HG03439 (cell line): ENCODE data around the gene CHST6.
"Not testable (repeated sequence)": the region's sequence is repeated elsewhere in the genome, so short reads cannot be mapped to it uniquely, and the experiment has no call there.

Experiments used
- ATAC-seq: cut with Tn5 transposase; IDR thresholded peaks from one replicate; pipeline ENCODE4 v1.9.1; 2021; ENCODE audit warnings: mild to moderate bottlenecking, moderate library complexity; ENCODE audit not compliant: unreplicated experiment

Gene CHST6

DNA sequence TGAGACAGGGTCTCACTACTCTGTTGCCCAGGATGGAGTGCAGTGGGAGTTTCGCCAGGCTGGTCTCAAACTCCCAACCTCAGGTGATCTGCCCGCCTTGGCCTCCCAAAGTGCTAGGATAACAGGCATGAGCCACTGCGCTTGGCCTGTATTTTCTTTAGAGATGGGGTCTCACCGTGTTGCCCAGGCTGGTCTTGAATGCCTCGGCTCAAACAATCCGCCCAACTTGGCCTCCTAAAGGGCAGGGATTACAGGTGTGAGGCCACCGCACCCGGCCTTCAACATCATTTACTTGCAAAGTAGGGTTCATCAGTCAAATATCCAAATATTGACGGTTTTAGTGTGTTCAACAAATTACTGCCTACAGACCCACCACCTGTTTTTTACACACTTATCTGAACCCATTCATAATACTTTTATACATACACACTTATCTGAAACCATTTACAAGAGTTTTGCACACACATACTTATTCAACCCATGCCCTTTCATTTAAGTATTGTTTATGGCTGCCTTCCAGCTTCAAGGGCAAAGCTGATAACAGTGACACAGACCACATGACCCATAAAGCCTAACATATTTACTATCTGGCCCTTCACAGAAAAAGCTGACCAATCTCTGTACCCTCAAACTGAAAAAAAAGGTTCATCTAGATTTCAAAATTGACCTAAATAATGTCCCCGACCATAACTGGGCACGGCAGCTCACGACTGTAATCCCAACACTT is 42.6 kb downstream of the CHST6 start:
- no peak for ATAC-seq

DNA sequence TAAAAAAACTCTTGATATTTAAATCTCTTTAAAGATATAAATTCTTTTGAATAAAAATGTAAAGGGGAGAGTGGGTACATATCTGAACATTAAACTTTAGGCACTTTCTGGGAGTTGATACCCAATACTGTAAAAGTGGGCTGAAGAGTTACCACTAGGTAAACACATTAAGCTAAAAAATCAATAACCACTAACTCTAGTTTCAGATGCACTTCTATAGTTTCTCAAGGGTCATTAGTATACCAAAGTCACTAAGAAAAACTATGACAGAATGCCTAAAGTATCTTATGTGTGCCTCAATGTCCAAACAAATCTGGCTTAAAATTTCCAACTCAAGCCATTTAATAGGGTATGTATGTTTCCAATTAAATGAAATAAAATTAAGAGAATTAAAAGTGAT is 48.8 kb downstream of the CHST6 start:
- no peak for ATAC-seq

DNA sequence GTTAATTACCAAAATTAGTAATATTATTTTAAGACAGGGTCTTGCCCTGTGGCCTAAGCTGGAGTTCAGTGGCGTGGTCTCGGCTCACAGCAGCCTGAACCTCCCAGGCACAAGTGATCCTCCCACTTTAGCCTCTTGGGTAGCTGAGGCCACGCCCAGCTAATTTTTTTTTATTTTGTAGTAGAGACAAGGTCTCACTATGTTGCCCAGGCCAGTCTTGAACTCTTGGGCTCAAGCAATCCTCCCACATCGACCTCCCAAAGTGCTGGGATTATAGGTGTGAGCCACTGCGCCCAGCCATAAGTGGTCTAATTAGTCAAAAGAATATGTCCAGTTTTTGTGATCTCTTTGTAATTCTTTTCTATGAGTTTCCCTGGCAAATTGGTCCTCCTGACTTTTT is 49.9 kb downstream of the CHST6 start:
- ATAC-seq: no peak

DNA sequence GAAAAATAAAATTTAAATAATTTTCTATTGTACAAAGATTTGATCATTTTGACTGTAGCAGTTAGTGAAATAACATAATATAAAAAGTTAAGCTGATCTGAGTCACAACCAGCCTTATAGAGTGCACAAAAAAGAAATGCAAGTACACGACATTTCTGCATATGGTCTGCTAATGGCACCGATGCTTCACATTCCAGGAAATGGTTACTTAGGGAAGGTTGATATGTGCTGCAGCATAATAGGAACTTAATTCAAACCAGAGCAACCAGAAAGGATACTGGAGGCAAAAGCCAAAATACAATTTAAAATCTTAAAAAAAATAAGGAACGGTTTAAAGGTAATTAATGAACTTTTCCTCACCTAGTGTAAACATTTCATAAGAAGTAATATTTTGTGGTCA is 51.9 kb downstream of the CHST6 start:
- ATAC-seq: no peak

DNA sequence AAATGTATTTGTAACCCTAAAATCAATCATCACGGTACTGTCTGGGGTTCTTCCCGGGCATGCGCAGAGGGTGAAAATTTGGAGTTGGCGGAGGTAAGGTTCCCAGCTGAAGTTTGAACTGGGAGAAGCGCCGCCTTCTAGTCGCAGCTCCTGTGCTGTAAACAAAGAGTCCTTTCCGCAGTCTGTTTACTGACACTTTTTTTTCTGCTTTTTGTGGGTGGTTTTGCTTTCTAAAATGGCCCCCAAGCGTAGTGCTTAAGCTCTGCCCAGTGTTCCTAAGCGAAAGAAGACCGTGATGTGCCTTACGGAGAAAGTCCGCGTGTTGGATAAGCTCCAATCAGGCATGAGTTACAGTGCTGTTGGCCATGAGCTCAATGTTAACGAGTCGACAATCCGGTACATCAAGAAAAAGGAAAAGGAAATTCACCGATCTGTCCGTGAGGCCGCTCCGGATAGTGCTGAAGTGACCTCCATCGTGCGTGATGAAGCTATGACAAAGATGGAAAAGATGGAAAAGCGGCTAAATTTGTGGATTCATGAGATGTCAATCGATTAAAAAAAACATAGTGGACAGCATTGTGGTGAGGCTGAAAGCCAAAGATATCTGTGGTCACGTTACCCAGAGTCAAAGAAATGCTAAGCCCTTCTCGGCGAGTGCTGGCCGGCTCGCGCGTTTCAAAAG is 61.4 kb downstream of the CHST6 start:
- peak; percentile 76 for ATAC-seq

DNA sequence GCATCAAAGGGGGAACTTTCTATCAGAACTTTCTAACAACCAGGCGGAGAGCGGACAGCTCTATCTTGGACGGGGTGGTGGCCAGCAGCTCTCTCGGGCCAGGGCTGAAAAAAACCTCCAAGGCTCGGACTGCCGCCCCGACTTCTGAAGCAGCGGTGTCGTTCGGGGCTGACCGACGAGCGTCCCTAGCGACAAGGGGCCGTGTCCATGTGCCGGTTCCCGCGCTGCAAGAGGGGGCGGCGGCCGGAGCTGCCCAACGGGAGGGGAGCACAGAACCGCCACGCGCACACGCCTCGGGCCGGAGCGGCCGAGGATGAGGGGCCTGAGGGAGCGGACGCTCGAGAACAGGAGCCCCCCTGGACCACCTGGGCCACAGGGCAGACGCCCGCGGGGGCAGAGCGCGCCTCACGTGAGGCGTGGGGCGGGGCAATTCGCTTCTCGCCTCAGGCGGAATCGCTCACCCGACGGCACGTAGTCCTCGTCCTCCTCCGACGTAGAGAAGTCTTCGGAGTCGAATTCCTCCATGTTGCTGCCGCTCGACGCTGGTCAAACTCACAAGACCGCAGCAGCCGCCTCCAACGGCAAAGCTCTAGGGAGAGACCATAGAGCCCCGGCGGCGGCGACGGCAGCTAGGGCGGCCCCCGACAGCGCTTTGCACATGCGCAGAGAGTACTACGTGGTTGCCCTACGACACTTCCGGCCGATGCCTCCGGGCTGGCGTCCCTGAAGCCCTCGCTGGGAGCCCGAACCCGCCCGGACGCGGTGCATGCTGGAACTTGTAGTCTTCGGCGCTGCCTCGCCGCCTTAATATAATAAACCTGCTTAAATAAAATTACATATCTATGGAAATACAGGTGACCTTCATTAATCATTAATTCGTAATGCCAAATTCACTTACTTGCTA is 62.2 kb downstream of the CHST6 start, which contains the start of gene CFDP1:
Gene CFDP1 (minus strand): TSS at position 676 of the 904 bp plus-strand sequence. CDS start 151 bp downstream, at position 525.
- peak; percentile 96 for ATAC-seq

DNA sequence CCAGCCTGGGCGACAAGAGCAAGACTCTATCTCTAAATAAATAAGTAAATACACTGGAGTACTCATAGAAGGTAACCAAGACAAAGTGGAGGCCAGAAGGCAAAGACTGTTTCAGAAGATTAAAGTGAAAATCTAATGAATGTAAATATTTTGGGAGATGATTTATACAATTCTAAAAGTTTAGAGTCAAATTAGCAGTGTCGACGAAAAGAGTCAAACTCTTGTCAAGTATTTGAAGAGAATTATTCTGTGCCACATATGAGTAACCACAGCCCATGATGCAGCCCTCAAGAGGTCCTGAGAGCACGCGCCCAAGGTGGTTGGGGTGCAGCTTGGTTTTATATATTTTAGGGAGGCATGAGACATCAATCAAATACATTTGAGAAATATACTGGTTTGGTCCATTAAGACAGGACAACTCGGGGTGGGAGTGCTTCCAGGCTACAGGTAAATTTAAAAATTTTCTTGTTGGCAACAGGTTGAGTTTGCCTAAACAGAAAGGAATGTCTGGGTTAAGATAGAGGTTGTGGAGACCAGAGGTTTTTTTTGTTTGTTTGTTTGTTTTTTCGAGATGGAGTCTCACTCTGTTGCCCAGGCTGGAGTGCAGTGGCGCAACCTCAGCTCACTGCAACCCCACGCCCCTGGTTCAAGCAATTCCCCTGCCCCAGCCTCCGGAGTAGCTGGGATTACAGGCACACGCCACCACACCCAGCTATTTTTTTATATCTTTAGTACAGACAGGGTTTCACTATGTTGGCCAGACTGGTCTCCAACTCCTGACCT is 65.4 kb downstream of the CHST6 start:
- no peak for ATAC-seq

DNA sequence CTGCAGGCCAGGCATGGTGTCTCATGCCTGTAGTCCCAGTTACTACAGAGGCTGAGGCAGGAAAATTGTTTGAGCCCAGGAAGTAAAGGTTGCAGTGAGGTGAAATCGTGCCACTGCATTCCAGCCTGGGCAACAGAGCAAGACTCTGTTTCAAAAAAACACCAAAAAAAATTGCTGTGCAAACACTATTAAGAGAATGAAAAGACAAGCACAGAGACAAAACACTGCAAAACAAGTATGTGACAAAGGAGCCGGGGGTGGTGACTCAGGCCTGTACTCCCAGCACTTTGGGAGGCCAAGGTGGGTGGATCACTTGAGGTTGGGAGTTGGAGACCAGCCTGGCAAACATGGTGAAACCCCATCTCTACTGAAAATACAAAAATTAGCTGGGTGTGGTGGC is 68.7 kb downstream of the CHST6 start:
- ATAC-seq: not testable (repeated sequence)

DNA sequence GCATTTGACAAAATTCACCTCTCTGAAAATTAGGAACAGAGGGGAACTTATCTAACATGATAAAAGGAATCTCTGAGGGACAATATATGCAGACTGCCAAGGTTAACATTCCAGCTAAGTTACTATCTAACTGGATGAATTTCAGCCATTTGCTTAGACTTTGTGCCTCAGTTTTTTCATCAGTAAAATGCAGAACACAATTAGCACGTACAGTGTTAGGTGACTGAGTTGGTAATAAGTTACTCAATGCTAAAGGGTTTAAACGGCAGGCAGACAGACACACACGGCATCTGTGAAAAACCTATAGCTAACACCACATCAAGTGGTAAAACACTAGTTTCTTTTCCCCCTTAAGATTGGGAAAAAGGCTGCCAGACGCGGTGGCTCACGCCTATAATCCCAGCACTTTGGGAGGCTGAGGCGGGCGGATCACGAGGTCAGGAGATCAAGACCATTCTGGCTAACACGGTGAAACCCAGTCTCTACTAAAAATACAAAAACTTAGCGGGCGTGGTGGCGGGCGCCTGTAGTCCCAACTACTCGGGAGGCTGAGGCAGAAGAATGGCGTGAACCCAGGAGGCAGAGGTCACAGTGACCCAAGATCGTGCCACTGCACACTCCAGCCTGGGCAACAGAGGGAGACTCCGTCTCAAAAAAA is 71.0 kb downstream of the CHST6 start:
- ATAC-seq: not testable (repeated sequence)

DNA sequence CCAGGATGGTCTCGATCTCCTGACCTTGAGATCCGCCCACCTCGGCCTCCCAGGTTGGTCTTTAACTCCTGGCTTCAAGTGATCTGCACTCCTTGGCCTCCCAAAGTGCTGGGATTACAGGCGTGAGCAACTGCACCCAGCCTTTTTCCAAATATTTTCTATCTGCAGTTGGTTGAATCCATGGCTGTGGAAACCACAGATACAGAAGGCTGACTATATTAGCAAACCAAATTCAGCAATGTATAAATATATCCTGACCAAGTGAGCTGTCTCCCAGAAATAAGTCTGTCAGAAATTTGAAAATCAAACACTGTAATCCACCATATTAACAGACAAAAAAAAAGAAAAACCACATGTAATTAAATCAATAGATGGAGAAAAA is 71.5 kb downstream of the CHST6 start:
- ATAC-seq: no peak
